Pancreas (tissue), 10 donors: Measurements from ENCODE around the gene GDI1. TPM values are rescaled to one million over a fixed set of nuclear protein-coding genes. Genes with fewer than 3 reads are reported as not detected.
A peak's percentile ranks its signal among the peaks of the same experiment; 100 is the strongest.

Experiments used
- ATAC-seq, 4 donors: fragments of 200-7000 bp; cut with Tn5 transposase; one replicate each; pipeline versions ENCODE4 v1.8.0 to v1.9.1; 2020; ENCODE audit warnings: mild to moderate bottlenecking in 4 of 4, moderate library complexity in 4 of 4
- DNase-seq, 6 donors: peaks; one replicate each; pipeline ENCODE4 v3.0.0-alpha.2; 2020
- FAIRE-seq: peaks from 2 replicates; lab custom pipeline; 2012; peaks lifted over from hg19 to GRCh38; lab: Jason Lieb, UNC
- H3K27ac ChIP-seq, 4 donors: fragments of 200-600 bp; sonication (generic); 1 replicate in 3 of 4; 2 replicates in 1 of 4; pipeline versions ENCODE4 v1.5.0 to v1.8.0; 2020
- H3K27me3 ChIP-seq, 4 donors: fragments of 200-600 bp; one replicate each; pipeline ENCODE4 v1.8.0; 2021
- H3K36me3 ChIP-seq, 3 donors: fragments of 200-600 bp; sonication (generic) in 1 of 3; one replicate each; pipeline versions ENCODE4 v1.5.0 to v1.8.0; 2020 to 2021
- H3K4me1 ChIP-seq, 3 donors: fragments of 200-600 bp; one replicate each; pipeline ENCODE4 v1.8.0; 2021
- H3K4me3 ChIP-seq, 4 donors: fragments of 200-600 bp; sonication (generic) in 2 of 4; one replicate each; pipeline versions ENCODE4 v1.5.0 to v1.8.0; 2020 to 2021
- H3K9me3 ChIP-seq, 4 donors: fragments of 200-600 bp; one replicate each; pipeline ENCODE4 v1.8.0; 2021
- WGBS, 2 donors: extraction: QIAGEN DNeasy Blood & Tissue Kit; methylation state at CpG; one replicate each; pipeline ENCODE4 v1.1.7; 2013; 5-methylcytosine and 5-hydroxymethylcytosine counted together
- intact Hi-C, 3 donors: fragments of 100-400 bp; cut with DNase I; formaldehyde crosslinking; loops; one replicate each; pipeline versions ENCODE4 v1.11.1 to v1.14.2; 2022
- polyA plus RNA-seq, 2 donors: library from polyadenylated mRNA; stranded (reverse); fragments of 200-250 nt; gene quantifications; one replicate each; pipeline ENCODE4 v1.2.3, GENCODE V29; 2013
- total RNA-seq, 6 donors: library from RNA; stranded (reverse); fragmentation: NEBNext Ultra II Directional in 4 of 6; extraction: Animal tissue kit (Norgen Biotek cat#: 25700) in 4 of 6; gene quantifications; one replicate each; pipeline versions ENCODE4 v1.2.1 to v1.2.4, GENCODE V29; 2021 to 2023
- TF ChIP-seq, protein P1 (sequence below), 4 donors: fragments of 200-600 bp; sonication (generic) in 3 of 4; IDR thresholded peaks; one replicate each; pipeline versions ENCODE4 v1.5.0 to v1.8.0; 2021; ENCODE audit warnings: antibody characterized with exemption in 4 of 4
- donor health status: healthy with polysubstance abuse.
- donor health status: DM: no; HTN: no; CAD: no; lungs with moderate emphysema.
- donor health status: DM: no; HTN: no; CAD: no.
- donor health status: control.
- donor health status: control.
- donor health status: Bipolar disorder and iron deficiency.
- donor health status: DM: yes; HTN: yes; CAD: no.
- donor health status: DM: no; HTN: no; CAD: no.
- donor health status: DM: no; HTN: no; CAD: no.
- donor health status: DM: yes; HTN: yes; CAD: no.

GDI1 gene
- total and polyA plus RNA-seq, 8 donors = 25.5 to 138 (median 36.6) TPM

DNA sequence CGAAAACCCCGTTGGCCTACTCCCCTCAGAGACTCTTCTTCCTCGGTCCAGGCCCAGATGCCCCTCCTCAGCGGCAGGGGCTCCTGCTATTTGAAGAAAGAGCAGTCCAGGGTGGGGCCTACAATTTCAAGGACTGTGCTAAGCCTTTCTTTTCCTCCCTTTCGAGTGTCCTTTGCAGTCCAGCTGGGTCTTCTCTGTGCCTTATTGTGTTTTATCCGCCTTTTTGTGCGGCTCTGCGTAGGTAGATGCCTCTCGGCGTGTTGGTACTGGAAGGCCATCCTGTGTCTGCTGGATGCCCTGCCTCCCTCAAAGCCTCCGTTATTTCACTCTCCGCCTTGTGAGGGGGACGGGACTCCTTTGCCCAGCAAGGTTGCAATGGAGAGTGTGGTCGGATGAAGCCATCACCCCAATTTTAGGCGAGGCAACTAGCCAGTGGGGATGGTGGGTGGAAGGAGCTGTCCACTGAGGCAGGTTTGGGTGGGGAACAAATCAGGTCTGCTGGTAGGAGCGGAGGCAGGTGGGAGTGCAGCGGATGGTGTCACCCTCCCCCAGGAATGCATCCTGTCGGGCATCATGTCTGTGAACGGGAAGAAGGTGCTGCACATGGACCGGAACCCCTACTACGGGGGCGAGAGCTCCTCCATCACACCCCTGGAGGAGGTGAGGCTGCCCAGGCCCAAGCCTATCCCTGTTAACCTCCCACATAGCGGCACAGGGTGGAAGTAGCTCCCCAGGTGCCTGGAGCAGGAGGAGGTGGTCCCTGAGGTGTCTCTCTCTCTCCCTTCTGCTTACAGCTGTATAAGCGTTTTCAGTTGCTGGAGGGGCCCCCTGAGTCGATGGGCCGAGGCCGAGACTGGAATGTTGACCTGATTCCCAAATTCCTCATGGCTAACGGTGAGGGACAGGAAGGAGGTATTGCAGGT is 1.3 kb downstream of the GDI1 start:
- 60 to 76% methylated on average over 26 to 28 of the region's 28 CpGs for WGBS, 2 donors
- peak overlapping the region; percentile 47 to 67 (median 59) for H3K4me3 ChIP-seq
- H3K9me3 ChIP-seq = no peaks in the 10 kb centered on the region
- ATAC-seq (no peak), FAIRE-seq (no peak), DNase-seq (peak in 1 of 6 donors; percentile 49)
- no peak overlapping the region for H3K27ac ChIP-seq
- intact Hi-C loops = no loop called here
- TF ChIP-seq, protein P1, sequence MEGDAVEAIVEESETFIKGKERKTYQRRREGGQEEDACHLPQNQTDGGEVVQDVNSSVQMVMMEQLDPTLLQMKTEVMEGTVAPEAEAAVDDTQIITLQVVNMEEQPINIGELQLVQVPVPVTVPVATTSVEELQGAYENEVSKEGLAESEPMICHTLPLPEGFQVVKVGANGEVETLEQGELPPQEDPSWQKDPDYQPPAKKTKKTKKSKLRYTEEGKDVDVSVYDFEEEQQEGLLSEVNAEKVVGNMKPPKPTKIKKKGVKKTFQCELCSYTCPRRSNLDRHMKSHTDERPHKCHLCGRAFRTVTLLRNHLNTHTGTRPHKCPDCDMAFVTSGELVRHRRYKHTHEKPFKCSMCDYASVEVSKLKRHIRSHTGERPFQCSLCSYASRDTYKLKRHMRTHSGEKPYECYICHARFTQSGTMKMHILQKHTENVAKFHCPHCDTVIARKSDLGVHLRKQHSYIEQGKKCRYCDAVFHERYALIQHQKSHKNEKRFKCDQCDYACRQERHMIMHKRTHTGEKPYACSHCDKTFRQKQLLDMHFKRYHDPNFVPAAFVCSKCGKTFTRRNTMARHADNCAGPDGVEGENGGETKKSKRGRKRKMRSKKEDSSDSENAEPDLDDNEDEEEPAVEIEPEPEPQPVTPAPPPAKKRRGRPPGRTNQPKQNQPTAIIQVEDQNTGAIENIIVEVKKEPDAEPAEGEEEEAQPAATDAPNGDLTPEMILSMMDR (IDR thresholded peaks at IDR 0.05) = no peak
- no peaks in the 10 kb centered on the region for H3K27me3 ChIP-seq
- no peaks in the 10 kb centered on the region for H3K36me3 ChIP-seq
- H3K4me1 ChIP-seq = no peaks in the 10 kb centered on the region

DNA sequence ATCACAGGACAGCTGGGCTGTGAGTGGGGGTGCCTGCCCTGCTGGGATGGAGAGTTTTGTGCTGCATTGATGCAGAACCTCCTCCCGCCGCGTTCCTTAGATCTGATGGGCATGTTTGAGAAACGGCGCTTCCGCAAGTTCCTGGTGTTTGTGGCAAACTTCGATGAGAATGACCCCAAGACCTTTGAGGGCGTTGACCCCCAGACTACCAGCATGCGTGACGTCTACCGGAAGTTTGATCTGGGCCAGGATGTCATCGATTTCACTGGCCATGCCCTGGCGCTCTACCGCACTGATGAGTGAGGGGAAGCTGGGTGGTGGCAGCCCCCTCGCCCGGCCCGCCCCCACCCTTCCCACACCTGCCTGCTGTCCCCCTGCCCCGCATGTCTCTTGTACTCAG is 2.9 kb downstream of the GDI1 start:
- WGBS, 2 donors = 88 to 90% methylated on average over 18 of the region's 18 CpGs
- TF ChIP-seq, protein P1 (IDR thresholded peaks at IDR 0.05) = no peak
- Histone ChIP-seq H3K4me1 (no peaks in the 10 kb centered on the region), H3K36me3 (no peaks in the 10 kb centered on the region), H3K27ac (no peak overlapping the region), H3K27me3 (no peaks in the 10 kb centered on the region), H3K4me3 (no peak overlapping the region), H3K9me3 (no peaks in the 10 kb centered on the region)
- DNase-seq = no peak
- FAIRE-seq = no peak
- ATAC-seq = no peak
- intact Hi-C loops = no loop called here

DNA sequence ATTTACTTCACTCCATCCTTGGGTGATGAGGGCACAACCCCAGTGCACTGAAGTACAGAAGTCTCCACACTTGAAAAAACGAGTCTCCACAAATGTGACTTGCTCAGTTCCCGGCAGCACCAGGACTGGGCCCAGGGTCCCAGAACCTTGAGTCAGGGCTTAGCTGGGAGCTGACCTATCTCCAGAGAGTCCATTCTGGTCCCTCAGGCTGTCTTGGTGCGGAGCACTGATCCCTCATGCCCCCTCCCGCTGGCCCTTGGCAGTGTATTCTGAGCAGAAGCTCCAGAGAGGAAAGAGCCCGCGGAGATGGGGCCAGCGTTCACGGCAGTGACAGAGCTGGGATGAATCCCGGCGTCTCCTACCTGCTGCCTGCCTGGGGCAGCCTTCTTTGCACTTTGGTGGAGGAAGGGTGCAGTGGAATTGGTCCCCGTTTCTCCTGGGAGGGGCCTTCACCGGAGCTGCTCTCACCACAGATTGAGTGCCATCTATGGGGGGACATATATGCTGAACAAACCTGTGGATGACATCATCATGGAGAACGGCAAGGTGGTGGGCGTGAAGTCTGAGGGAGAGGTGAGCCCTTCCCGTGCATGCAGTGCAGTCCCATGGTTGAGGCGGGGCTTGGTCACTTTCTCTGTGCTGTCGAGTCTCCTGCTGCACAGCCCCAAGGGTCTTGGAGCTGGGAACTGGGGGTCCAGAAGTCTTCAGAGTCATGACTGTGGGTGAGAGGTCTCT is 3.8 kb downstream of the GDI1 start:
- no peaks in the 10 kb centered on the region for H3K27me3 ChIP-seq
- H3K36me3 ChIP-seq = no peaks in the 10 kb centered on the region
- FAIRE-seq (no peak), DNase-seq (peak in 1 of 6 donors; percentile 44), ATAC-seq (no peak)
- intact Hi-C loops = no loop called here
- H3K4me1 ChIP-seq = no peaks in the 10 kb centered on the region
- TF ChIP-seq, protein P1 (IDR thresholded peaks at IDR 0.05) = no peak
- H3K27ac ChIP-seq = no peak overlapping the region
- WGBS, 2 donors = 84 to 89% methylated on average over 17 of the region's 17 CpGs
- H3K4me3 ChIP-seq = no peak overlapping the region
- H3K9me3 ChIP-seq = no peaks in the 10 kb centered on the region

DNA sequence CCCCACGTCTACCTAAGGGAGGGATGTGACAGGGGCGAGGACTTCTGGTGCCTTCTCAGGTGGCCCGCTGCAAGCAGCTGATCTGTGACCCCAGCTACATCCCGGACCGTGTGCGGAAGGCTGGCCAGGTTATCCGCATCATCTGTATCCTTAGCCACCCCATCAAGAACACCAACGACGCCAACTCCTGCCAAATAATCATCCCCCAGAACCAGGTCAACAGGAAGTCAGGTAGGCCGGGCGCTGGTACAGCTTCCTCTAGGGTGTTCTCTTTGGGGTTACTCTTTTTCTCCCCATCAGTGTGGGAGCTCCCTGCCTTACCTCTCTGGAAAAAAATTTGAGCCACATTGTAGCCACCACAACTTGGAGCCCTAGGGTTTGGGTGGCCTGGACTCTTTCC is 4.6 kb downstream of the GDI1 start:
- Histone ChIP-seq H3K4me3 (no peak overlapping the region), H3K27ac (no peak overlapping the region), H3K27me3 (no peaks in the 10 kb centered on the region), H3K4me1 (no peaks in the 10 kb centered on the region), H3K36me3 (no peaks in the 10 kb centered on the region), H3K9me3 (no peaks in the 10 kb centered on the region)
- TF ChIP-seq, protein P1 (IDR thresholded peaks at IDR 0.05) = no peak
- no peak for FAIRE-seq
- intact Hi-C loops = no loop called here
- 89 to 91% methylated on average over 11 of the region's 11 CpGs for WGBS, 2 donors
- ATAC-seq = no peak
- peak in 1 of 6 donors; percentile 40 for DNase-seq
